Measurements from ENCODE around the gene RBFOX1. TPM values are rescaled to one million over a fixed set of nuclear protein-coding genes. Genes with fewer than 3 reads are reported as not detected.

Gene RBFOX1
- polyA plus RNA-seq, 1 donor from 2014 or later, result 56.8 TPM

DNA sequence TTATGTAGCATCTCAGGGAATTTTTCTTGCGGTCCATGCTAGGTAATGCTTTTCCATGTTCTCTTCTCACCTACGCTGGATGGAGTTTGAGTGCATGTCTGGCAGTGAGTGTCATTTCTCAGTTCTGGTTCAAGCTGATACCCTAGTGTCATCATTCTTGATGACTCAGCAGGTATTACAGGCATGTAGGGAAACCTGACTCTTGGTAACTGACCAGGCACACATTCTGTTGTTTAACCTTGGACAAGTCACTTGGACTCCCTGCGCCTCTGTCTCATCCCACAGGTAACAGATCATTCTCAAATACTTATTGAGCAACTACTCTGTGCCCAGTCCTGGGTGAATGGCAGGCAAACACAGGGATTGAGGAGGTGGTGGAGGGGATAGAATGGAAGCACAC is 6.8 kb upstream of the RBFOX1 start:
- Histone ChIP-seq H3K9me2 (ENCODE audit: insufficient read depth, low read length) (no peaks in the 10 kb centered on the region), H3K4me3 (ENCODE audit: low read length) (no peak overlapping the region)
- no peak for TF ChIP-seq MXI1 (conservative IDR thresholded peaks at IDR 0.05; ENCODE audit: poor library complexity, severe bottlenecking)
- TF ChIP-seq RAD21 (conservative IDR thresholded peaks at IDR 0.05), result no peak
- no peak for TF ChIP-seq EZH2 (IDR thresholded peaks at IDR 0.05; ENCODE audit: borderline replicate concordance, insufficient read depth, low read length, poor library complexity, severe bottlenecking)
- no peak for TF ChIP-seq SMC3 (conservative IDR thresholded peaks at IDR 0.05; ENCODE audit: poor library complexity)
- no peak for TF ChIP-seq POLR2AphosphoS5 (IDR thresholded peaks at IDR 0.05)
- TF ChIP-seq TAF1 (IDR thresholded peaks at IDR 0.05; ENCODE audit: low read depth), result no peak
- TF ChIP-seq, protein P1, sequence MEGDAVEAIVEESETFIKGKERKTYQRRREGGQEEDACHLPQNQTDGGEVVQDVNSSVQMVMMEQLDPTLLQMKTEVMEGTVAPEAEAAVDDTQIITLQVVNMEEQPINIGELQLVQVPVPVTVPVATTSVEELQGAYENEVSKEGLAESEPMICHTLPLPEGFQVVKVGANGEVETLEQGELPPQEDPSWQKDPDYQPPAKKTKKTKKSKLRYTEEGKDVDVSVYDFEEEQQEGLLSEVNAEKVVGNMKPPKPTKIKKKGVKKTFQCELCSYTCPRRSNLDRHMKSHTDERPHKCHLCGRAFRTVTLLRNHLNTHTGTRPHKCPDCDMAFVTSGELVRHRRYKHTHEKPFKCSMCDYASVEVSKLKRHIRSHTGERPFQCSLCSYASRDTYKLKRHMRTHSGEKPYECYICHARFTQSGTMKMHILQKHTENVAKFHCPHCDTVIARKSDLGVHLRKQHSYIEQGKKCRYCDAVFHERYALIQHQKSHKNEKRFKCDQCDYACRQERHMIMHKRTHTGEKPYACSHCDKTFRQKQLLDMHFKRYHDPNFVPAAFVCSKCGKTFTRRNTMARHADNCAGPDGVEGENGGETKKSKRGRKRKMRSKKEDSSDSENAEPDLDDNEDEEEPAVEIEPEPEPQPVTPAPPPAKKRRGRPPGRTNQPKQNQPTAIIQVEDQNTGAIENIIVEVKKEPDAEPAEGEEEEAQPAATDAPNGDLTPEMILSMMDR (IDR thresholded peaks at IDR 0.05; ENCODE audit: poor library complexity, severe bottlenecking), result no peak

DNA sequence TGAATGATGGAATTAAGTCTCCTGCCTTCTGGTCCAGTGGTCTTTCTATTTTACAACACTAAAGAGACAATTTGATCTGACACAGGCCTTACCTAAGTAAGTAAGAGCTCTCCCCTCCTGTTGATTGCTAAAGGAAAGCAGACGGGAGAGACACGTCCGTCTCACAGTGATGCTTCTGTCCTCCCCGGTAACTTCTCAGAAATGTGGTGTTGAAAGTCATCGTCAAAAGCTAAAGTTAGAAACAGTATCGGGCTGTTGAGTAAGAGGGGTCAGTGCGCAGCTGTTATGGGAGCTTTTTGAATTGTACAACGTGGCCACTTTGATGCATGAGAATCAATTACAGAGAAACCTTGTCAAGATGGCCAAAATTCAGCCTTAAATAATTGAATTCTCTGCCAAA is 1.9 kb upstream of the RBFOX1 start:
- Histone ChIP-seq H4K20me1 (ENCODE audit: insufficient read depth) (no peaks in the 10 kb centered on the region), H3F3A (ENCODE audit: insufficient read depth, low read length, poor library complexity, severe bottlenecking) (no peaks in the 10 kb centered on the region), H3K27ac (ENCODE audit: low read length) (no peak overlapping the region), H3K27me3 (ENCODE audit: insufficient read depth, low read depth, low read length) (no peaks in the 10 kb centered on the region), H3K4me2 (ENCODE audit: low read length) (no peak overlapping the region), H3K9ac (ENCODE audit: low read length) (no peak overlapping the region), H3K9me3 (ENCODE audit: low read length) (no peaks in the 10 kb centered on the region), H3K9me2 (ENCODE audit: insufficient read depth, low read length) (no peaks in the 10 kb centered on the region), H2AFZ (ENCODE audit: low read depth, low read length) (no peak overlapping the region), H3K36me3 (ENCODE audit: insufficient read depth, low read length) (no peaks in the 10 kb centered on the region), H3K79me2 (replicated peaks; ENCODE audit: insufficient read depth, low read length) (no peaks in the 10 kb centered on the region), H3K4me3 (ENCODE audit: low read length) (no peak overlapping the region)
- TF ChIP-seq TAF1 (IDR thresholded peaks at IDR 0.05; ENCODE audit: low read depth) (no peak), SMC3 (conservative IDR thresholded peaks at IDR 0.05; ENCODE audit: poor library complexity) (no peak), MXI1 (conservative IDR thresholded peaks at IDR 0.05; ENCODE audit: poor library complexity, severe bottlenecking) (no peak), EZH2 (IDR thresholded peaks at IDR 0.05; ENCODE audit: borderline replicate concordance, insufficient read depth, low read length, poor library complexity, severe bottlenecking) (no peak), POLR2AphosphoS5 (IDR thresholded peaks at IDR 0.05) (no peak), EP300 (conservative IDR thresholded peaks at IDR 0.05; ENCODE audit: poor library complexity, severe bottlenecking) (no peak), RAD21 (conservative IDR thresholded peaks at IDR 0.05) (no peak)
- TF ChIP-seq, protein P1 (IDR thresholded peaks at IDR 0.05; ENCODE audit: poor library complexity, severe bottlenecking), result no peak
- TF ChIP-seq, protein P2, sequence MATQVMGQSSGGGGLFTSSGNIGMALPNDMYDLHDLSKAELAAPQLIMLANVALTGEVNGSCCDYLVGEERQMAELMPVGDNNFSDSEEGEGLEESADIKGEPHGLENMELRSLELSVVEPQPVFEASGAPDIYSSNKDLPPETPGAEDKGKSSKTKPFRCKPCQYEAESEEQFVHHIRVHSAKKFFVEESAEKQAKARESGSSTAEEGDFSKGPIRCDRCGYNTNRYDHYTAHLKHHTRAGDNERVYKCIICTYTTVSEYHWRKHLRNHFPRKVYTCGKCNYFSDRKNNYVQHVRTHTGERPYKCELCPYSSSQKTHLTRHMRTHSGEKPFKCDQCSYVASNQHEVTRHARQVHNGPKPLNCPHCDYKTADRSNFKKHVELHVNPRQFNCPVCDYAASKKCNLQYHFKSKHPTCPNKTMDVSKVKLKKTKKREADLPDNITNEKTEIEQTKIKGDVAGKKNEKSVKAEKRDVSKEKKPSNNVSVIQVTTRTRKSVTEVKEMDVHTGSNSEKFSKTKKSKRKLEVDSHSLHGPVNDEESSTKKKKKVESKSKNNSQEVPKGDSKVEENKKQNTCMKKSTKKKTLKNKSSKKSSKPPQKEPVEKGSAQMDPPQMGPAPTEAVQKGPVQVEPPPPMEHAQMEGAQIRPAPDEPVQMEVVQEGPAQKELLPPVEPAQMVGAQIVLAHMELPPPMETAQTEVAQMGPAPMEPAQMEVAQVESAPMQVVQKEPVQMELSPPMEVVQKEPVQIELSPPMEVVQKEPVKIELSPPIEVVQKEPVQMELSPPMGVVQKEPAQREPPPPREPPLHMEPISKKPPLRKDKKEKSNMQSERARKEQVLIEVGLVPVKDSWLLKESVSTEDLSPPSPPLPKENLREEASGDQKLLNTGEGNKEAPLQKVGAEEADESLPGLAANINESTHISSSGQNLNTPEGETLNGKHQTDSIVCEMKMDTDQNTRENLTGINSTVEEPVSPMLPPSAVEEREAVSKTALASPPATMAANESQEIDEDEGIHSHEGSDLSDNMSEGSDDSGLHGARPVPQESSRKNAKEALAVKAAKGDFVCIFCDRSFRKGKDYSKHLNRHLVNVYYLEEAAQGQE (IDR thresholded peaks at IDR 0.05; ENCODE audit: borderline replicate concordance), result no peak

More for the DNA sequence above, 6.8 kb upstream of the RBFOX1 start:
- Histone ChIP-seq H3K79me2 (replicated peaks; ENCODE audit: insufficient read depth, low read length) (no peaks in the 10 kb centered on the region), H3F3A (ENCODE audit: insufficient read depth, low read length, poor library complexity, severe bottlenecking) (no peaks in the 10 kb centered on the region), H3K9ac (ENCODE audit: low read length) (no peak overlapping the region), H3K27ac (ENCODE audit: low read length) (no peak overlapping the region), H3K4me2 (ENCODE audit: low read length) (no peak overlapping the region), H3K9me3 (ENCODE audit: low read length) (no peaks in the 10 kb centered on the region), H4K20me1 (ENCODE audit: insufficient read depth) (no peaks in the 10 kb centered on the region), H3K27me3 (ENCODE audit: insufficient read depth, low read depth, low read length) (no peaks in the 10 kb centered on the region), H2AFZ (ENCODE audit: low read depth, low read length) (no peak overlapping the region), H3K36me3 (ENCODE audit: insufficient read depth, low read length) (no peaks in the 10 kb centered on the region)
